Body of pancreas (tissue), 4 donors: Measurements from ENCODE around the gene KRT10.

Source experiments
- POLR2A ChIP-seq, 3 donors: fragments of 450-650 bp; IDR thresholded peaks; one replicate each; pipeline ENCODE4 v1.6.1; 2016; ENCODE audit warnings: antibody characterized with exemption in 3 of 3, mild to moderate bottlenecking in 2 of 3
- TF ChIP-seq, protein P1 (sequence below), 7 experiments: fragments of 450-650 bp in 4 of 7; fragments of 200-600 bp in 3 of 7; sonication (generic) in 3 of 7; IDR thresholded peaks; one replicate each; pipeline ENCODE4 v1.5.1; 2016 to 2019; ENCODE audit warnings: antibody characterized with exemption in 7 of 7

DNA sequence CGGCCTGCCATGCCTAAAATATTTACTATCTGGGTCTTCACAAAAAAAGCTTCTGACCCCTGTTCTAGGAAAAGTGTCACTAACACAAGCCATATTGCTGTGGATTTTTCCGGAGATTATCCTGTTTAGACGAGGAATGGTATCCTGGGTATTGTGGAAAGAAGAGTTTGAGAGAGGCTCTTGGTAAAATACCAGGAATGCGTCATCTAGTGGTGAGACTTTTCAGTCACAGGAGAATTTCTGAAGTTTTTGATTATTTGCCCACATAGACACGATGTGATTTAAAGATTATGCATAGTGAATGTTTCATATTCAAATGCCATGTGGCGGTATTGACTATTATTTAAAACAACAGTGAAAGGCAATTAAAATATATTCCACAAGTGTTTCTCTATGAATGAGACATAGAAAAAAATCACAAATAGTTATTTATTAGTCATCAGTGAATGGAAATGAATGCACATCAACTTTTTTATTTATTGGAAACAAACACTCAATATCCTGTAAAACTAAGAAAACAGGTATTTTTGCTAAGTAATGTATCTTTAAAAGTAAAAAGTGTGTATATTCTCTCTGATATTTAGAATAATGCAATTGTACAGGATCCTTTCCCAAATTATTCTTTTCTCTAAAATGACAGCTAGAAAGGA lies 30.5 kb downstream of the KRT10 start:
- no peak for TF ChIP-seq POLR2A (IDR thresholded peaks at IDR 0.05)
- TF ChIP-seq, protein P1, sequence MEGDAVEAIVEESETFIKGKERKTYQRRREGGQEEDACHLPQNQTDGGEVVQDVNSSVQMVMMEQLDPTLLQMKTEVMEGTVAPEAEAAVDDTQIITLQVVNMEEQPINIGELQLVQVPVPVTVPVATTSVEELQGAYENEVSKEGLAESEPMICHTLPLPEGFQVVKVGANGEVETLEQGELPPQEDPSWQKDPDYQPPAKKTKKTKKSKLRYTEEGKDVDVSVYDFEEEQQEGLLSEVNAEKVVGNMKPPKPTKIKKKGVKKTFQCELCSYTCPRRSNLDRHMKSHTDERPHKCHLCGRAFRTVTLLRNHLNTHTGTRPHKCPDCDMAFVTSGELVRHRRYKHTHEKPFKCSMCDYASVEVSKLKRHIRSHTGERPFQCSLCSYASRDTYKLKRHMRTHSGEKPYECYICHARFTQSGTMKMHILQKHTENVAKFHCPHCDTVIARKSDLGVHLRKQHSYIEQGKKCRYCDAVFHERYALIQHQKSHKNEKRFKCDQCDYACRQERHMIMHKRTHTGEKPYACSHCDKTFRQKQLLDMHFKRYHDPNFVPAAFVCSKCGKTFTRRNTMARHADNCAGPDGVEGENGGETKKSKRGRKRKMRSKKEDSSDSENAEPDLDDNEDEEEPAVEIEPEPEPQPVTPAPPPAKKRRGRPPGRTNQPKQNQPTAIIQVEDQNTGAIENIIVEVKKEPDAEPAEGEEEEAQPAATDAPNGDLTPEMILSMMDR (IDR thresholded peaks at IDR 0.05) = peak in 6 of 7 experiments; percentile 30 to 62 (median 56)
